ENCODE data around the gene TOGARAM1.

Gene TOGARAM1

DNA sequence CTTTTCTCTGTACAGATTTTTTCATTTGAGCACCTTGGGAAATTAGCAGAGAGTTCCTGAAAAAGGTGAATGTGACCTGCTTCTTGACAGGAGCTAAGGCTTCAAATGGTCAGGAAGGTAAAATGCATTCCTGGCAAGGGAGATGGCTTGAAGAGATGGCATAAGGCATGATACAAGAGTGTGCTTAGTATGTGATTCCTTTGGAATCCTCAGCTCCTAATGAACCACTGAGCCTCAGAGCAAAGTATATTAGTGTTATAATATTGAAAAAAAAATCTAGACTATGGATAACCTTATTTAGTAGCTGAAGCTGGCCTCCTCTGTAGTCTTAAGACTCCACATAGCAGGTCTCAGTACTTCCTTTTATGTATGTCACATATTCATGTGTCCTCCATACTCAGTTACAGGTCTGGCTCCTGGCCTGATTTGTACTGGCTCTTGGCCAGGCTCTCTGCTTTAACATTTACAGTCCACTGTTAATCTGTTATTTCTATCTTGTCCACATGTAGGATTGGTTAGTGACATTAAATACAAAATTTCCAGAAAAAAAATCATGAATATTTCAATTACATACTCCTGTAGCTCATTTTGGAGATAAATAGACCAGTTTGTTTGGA is 17.9 kb downstream of the TOGARAM1 start:
- no peaks in the 10 kb centered on the region for H3K36me3 ChIP-seq (ENCODE audit: insufficient read depth, low read length)
- no peaks in the 10 kb centered on the region for H3K9me3 ChIP-seq (ENCODE audit: control insufficient read depth, insufficient read depth, low read length)

DNA sequence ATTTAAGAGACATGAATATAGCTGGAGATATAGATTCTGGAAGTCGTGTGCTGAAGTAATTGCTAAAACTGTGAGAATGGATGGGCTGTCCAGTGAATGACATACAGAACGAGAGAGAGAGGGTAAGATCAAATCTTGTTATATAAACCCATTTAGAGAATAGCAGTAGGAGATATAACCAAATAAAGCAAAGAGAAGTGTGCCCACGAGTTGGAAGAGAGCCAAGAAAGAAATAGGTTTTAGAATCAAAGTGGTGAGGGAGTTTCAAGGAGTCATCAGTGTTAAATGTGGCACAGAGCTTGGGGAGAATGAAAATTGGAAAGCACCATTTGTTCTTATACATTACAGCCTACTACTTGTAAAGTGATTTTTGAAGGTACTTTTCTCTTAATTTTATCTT is 19.2 kb downstream of the TOGARAM1 start:
- H3K9me3 ChIP-seq (ENCODE audit: control insufficient read depth, insufficient read depth, low read length): no peaks in the 10 kb centered on the region
- H3K4me1 ChIP-seq (ENCODE audit: insufficient read depth, low read length): no peaks in the 10 kb centered on the region
- no peak overlapping the region for H3K9ac ChIP-seq (ENCODE audit: low read depth, low read length)
- no peaks in the 10 kb centered on the region for H3K36me3 ChIP-seq (ENCODE audit: insufficient read depth, low read length)

More for the DNA sequence above, 17.9 kb downstream of the TOGARAM1 start:
- no peak overlapping the region for H3K9ac ChIP-seq (ENCODE audit: low read depth, low read length)
- no peaks in the 10 kb centered on the region for H3K4me1 ChIP-seq (ENCODE audit: insufficient read depth, low read length)

DNA sequence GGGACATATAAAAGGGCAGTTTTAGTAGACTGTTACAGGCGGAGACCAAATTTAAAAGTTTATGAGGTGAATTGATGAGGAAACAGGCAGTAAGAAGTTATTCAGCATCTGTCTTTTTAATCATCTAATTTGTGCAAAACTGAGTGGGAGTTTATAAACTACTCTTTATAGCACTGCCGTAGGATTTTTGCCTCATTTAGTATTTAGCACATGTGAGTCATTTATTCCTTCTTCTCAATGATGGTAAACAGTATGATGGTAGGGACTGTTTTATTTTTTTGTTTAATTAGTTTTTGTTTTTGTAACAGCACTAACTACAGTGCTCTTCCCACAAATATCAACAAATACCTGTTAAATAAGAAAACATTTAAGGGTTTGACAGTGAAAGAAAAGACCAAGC is 20.6 kb downstream of the TOGARAM1 start:
- H3K9ac ChIP-seq (ENCODE audit: low read depth, low read length): no peak overlapping the region
- no peaks in the 10 kb centered on the region for H3K4me1 ChIP-seq (ENCODE audit: insufficient read depth, low read length)
- no peaks in the 10 kb centered on the region for H3K9me3 ChIP-seq (ENCODE audit: control insufficient read depth, insufficient read depth, low read length)
- H3K36me3 ChIP-seq (ENCODE audit: insufficient read depth, low read length): no peaks in the 10 kb centered on the region

DNA sequence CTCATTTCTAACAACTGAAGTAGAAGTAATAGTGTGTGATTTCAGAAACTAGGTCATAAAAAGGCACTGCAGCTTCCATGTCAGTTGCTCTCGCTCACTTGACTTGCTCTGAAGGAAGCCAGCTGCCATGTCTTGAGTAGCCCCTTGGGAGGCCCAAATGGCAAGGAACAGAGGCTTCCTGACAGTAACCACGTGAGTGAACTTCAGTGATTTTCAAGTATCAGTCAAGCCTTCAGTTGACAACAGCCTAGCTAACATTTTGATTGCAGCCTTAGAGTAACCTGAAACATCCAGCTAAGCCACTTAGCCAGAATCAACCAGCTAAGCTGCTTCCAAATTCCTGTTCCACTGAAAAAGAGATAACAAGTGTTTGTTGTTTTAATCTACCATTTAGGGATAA is 26.7 kb downstream of the TOGARAM1 start:
- no peaks in the 10 kb centered on the region for H3K9me3 ChIP-seq (ENCODE audit: control insufficient read depth, insufficient read depth, low read length)
- no peaks in the 10 kb centered on the region for H3K4me1 ChIP-seq (ENCODE audit: insufficient read depth, low read length)
- no peaks in the 10 kb centered on the region for H3K36me3 ChIP-seq (ENCODE audit: insufficient read depth, low read length)
- no peak overlapping the region for H3K9ac ChIP-seq (ENCODE audit: low read depth, low read length)

DNA sequence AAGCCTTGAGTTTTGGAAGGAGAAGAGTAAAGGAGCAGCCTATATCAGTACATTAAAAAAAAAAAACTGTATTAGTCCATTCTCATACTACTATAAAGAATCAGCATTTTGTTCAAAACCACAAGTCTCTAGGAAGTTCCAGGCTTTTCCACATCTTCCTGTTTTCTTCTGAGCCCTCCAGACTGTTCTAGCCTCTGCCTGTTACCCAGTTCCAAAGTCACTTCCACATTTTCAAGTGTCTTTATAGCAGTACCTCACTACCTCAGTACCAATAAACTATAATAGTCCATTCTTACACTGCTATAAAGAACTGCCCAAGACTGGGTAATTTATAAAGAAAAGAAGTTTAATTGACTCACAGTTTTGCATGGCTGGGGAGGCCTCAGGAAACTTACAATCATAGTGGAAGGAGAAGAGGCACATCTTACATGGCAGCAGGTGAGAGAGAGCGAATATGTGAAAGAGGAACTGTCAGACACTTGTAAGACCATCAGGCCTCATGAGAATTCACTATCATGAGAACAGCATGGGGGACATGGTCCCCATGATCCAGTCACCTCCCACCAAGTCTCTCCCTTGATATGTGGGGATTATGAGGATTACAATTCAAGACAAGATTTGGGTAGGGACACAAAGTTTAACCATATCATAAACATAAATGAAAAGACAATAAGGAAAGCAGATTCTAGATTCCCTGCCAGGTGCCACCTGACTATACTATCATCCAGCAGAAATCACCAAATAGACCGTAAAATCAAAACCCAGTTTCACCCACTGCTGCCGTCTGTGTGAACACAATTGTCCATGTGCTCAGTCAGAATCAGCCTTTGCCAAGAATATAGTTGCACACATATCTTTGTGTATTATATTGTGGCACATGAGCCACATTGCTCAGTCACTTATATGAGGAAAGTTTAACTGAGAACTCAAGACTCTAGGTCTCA is 27.8 kb downstream of the TOGARAM1 start:
- Histone ChIP-seq H3K36me3 (ENCODE audit: insufficient read depth, low read length) (no peaks in the 10 kb centered on the region), H3K9me3 (ENCODE audit: control insufficient read depth, insufficient read depth, low read length) (no peaks in the 10 kb centered on the region), H3K9ac (ENCODE audit: low read depth, low read length) (no peak overlapping the region), H3K4me1 (ENCODE audit: insufficient read depth, low read length) (no peaks in the 10 kb centered on the region)

DNA sequence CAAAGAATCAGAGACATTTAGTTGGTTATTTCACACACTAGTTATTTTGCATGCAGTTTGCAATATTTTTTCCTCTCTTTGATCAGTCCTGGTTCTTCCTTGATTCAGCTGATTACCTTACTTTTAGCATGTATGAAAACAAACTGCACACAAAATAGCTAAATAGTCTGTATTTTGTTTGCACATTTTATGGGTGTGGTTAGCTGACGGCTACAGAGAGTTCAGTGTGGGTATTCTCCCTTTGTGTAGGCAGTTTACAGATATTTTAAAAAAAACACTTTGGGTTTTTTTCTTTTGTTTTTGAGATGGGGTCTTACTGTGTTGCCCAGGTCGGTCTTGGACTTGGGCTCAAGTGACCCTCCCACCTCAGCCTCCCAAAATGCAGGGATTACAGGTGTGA is 28.5 kb downstream of the TOGARAM1 start:
- H3K4me1 ChIP-seq (ENCODE audit: insufficient read depth, low read length): no peaks in the 10 kb centered on the region
- no peaks in the 10 kb centered on the region for H3K9me3 ChIP-seq (ENCODE audit: control insufficient read depth, insufficient read depth, low read length)
- no peaks in the 10 kb centered on the region for H3K36me3 ChIP-seq (ENCODE audit: insufficient read depth, low read length)

DNA sequence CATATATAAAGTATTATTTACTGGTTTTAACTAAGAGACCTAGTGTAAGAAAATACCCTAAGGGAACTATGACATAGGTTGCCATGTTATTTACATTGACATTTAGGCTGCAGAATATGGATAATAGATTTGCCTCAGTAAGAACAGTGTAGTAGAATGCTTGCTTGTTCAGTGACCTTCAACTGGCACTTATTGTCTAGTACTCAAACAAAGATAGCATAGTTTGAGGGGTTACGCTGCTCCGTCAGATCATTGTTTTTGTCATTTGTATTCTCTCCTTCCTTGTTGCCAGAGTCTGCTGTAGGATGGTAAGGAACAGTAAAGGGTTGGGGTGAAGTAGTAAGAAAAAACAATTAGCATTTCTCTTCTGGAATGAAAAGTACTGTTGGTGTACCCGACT is 33.2 kb downstream of the TOGARAM1 start:
- no peak overlapping the region for H3K9ac ChIP-seq (ENCODE audit: low read depth, low read length)

More for the DNA sequence above, 28.5 kb downstream of the TOGARAM1 start:
- no peak overlapping the region for H3K9ac ChIP-seq (ENCODE audit: low read depth, low read length)

DNA sequence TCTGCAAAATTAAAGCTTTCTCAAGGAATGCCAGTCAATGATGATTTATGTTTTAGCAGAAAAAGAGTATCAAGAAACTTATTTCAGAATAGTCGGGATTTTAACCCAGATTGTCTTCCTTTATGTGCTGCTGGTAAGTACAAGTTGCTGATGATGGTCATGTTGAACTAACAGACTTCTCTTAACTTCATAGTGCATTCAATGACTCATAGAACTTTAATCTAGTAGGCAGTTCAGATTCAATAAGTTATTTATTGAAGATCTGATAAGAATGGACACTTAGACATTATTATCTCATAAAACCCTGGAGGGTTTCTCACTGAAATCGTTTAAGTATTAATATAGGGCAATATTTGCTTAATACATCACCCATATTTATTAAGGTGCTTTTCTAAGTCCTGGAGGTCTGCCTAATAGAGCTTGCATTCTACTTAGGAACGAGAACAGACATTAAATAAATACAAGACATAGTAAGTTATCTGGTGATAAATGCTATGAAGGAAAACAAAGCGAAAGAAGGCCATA is 33.8 kb downstream of the TOGARAM1 start:
- H3K4me1 ChIP-seq (ENCODE audit: insufficient read depth, low read length): no peaks in the 10 kb centered on the region
- no peaks in the 10 kb centered on the region for H3K9me3 ChIP-seq (ENCODE audit: control insufficient read depth, insufficient read depth, low read length)
- H3K9ac ChIP-seq (ENCODE audit: low read depth, low read length): no peak overlapping the region
- H3K36me3 ChIP-seq (ENCODE audit: insufficient read depth, low read length): no peaks in the 10 kb centered on the region

More for the DNA sequence above, 33.2 kb downstream of the TOGARAM1 start:
- Histone ChIP-seq H3K4me1 (ENCODE audit: insufficient read depth, low read length) (no peaks in the 10 kb centered on the region), H3K9me3 (ENCODE audit: control insufficient read depth, insufficient read depth, low read length) (no peaks in the 10 kb centered on the region), H3K36me3 (ENCODE audit: insufficient read depth, low read length) (no peaks in the 10 kb centered on the region)

DNA sequence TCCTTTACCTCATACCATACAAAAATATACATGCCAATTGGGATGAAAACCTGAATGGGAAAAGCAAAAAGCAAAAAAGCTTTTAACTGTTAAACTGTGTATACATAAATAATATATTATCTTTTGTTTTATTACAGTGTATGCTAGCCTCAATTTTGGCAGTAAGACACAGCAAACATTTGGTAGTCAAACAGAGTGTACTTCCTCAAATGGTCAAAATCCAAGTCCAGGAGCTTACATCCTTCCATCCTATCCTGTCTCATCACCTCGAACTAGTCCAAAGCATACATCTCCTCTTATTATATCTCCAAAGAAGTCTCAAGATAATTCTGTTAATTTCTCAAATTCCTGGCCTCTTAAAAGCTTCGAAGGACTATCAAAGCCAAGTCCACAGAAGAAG is 41.9 kb downstream of the TOGARAM1 start:
- H3K36me3 ChIP-seq (ENCODE audit: insufficient read depth, low read length): no peaks in the 10 kb centered on the region
- no peaks in the 10 kb centered on the region for H3K4me1 ChIP-seq (ENCODE audit: insufficient read depth, low read length)
- no peaks in the 10 kb centered on the region for H3K9me3 ChIP-seq (ENCODE audit: control insufficient read depth, insufficient read depth, low read length)
- no peak overlapping the region for H3K9ac ChIP-seq (ENCODE audit: low read depth, low read length)

DNA sequence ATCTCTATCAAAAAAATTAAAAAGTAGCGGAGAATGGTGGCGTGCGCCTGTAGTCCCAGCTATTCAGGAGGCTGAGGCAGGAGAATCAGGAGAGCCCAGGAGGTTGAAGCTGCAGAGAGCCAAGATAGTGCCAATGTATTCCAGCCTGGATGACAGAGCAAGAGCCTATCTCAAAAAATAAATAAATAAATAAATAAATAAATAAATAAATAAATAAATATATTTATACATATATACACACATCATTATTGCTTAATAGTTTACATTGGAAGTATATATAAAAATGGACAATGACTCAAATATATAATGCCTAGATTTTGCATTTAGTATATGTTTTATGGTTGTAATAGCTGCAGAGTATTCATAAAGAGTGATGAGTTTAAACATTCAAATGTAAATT is 53.1 kb downstream of the TOGARAM1 start:
- H3K4me1 ChIP-seq (ENCODE audit: insufficient read depth, low read length): no peaks in the 10 kb centered on the region
- H3K36me3 ChIP-seq (ENCODE audit: insufficient read depth, low read length): no peaks in the 10 kb centered on the region
- no peaks in the 10 kb centered on the region for H3K9me3 ChIP-seq (ENCODE audit: control insufficient read depth, insufficient read depth, low read length)
- no peak overlapping the region for H3K9ac ChIP-seq (ENCODE audit: low read depth, low read length)

DNA sequence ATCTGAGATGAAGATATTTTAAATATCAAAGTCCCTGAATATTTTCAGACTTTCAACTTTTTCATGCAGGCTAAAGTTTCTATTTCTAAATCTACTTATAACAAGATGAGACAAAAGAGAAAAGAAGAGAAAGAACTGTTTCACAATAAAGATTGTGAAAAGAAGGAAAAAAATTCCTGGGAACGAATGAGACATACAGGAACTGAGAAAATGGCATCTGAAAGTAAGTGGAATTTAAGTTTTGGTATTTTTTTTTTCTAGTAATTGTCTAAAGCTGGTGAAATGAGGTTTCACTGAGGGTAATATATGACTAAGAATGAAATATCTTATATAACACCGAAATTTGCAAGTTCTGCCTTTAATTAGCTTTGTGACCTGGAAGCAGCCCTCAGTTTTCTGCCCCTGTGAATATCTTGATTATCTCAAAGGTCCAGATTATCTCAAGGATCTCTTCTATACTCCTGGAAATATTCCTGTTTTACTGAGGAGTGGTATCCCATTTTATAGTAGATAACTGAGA is 66.2 kb downstream of the TOGARAM1 start:
- no peaks in the 10 kb centered on the region for H3K36me3 ChIP-seq (ENCODE audit: insufficient read depth, low read length)
- H3K9ac ChIP-seq (ENCODE audit: low read depth, low read length): no peak overlapping the region
- H3K9me3 ChIP-seq (ENCODE audit: control insufficient read depth, insufficient read depth, low read length): no peaks in the 10 kb centered on the region
- H3K4me1 ChIP-seq (ENCODE audit: insufficient read depth, low read length): no peaks in the 10 kb centered on the region

DNA sequence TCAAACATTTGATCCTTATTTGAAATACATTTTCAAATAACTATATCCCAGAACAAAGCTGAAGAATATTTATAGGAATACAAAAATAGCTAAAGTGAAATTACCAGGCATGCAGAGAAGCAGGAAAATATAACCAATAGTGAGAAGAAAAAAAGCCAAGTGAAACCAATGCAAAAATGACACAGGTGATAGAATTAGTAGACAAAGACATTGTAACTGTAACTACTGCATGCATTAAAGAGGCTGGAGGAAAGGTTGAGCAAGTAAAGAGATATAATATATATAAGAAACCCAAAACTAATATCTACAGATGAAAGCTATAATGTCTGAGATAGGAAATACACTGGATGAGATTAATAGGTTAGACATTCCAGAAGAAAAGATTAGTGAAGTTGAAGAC is 72.7 kb downstream of the TOGARAM1 start:
- Histone ChIP-seq H3K36me3 (ENCODE audit: insufficient read depth, low read length) (peaks cover 3% of the 10 kb centered on the region; the same call in 1 of the 2 replicates), H3K9me3 (ENCODE audit: control insufficient read depth, insufficient read depth, low read length) (peaks cover 6% of the 10 kb centered on the region), H3K9ac (ENCODE audit: low read depth, low read length) (no peak overlapping the region), H3K4me1 (ENCODE audit: insufficient read depth, low read length) (no peaks in the 10 kb centered on the region)

DNA sequence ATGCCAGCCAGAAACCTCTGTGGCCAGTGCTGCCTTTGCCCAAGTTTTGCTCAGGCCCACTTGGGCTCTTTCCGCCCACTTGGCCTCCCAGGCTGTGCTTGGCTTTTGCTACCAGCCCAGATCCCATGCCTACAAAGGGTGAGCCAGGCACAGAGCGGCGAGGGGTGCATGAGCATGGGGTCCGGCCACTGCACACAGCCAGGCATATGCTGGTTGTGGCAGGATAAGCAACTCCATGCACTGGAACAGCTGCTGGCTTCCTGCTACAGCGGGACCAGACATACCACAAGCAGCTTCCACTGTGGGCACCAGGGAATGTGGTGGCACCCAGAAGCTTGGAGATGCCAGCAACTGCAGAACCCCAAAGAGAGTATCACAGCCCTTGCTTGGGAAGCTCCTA is 76.3 kb downstream of the TOGARAM1 start:
- Histone ChIP-seq H3K4me1 (ENCODE audit: insufficient read depth, low read length) (no peaks in the 10 kb centered on the region), H3K9ac (ENCODE audit: low read depth, low read length) (no peak overlapping the region), H3K36me3 (ENCODE audit: insufficient read depth, low read length) (peaks cover 3% of the 10 kb centered on the region; the same call in 1 of the 2 replicates), H3K9me3 (ENCODE audit: control insufficient read depth, insufficient read depth, low read length) (peaks cover 6% of the 10 kb centered on the region)

DNA sequence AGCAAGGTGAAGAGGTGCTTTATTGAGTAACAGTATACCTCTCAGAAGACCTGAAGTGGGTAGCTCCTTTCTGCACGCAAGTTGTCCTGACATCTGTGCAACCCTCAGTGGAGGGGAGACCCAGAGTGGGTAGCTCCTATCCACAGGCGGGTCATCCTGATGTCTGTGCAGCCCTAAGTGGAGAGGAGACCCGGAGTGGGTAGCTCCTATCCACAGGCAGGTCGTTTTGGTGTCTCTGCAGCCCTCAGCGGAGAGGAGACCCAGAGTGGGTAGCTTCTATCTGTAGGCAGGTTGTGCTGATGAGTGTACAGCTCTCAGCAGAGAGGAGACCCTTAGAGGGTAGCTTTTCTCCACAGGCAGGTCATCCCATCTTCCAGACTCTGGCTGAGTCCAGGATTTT is 76.9 kb downstream of the TOGARAM1 start:
- H3K36me3 ChIP-seq (ENCODE audit: insufficient read depth, low read length): peaks cover 3% of the 10 kb centered on the region; the same call in 1 of the 2 replicates

More for the DNA sequence above, 76.9 kb downstream of the TOGARAM1 start:
- Histone ChIP-seq H3K4me1 (ENCODE audit: insufficient read depth, low read length) (no peaks in the 10 kb centered on the region), H3K9ac (ENCODE audit: low read depth, low read length) (no peak overlapping the region), H3K9me3 (ENCODE audit: control insufficient read depth, insufficient read depth, low read length) (peaks cover 6% of the 10 kb centered on the region)
